Stimulated activated naive B cell treated with anti-CD40 and anti-IgM and Interleukin-4, amounts not matched to agents 10 μg/mL and 1 μg/mL and 100 μg/mL, for 72 hours (primary cell): Measurements from ENCODE around the gene PPIL6.

Experiments used
- ATAC-seq, 2 donors: fragments of 150-1000 bp; cut with Tn5 transposase; replicated peaks; 2 replicates each; pipeline ENCODE4 v1.10.0; 2021; ENCODE audit warnings: moderate library complexity in 1 of 2
- DNase-seq: peaks from one replicate; pipeline ENCODE4 v3.0.0; 2021
- H3K27ac Mint-ChIP-seq: one replicate; pipeline ENCODE4 v1.8.0; 2022; ENCODE audit warnings: mild to moderate bottlenecking, mixed read lengths
- H3K27me3 Mint-ChIP-seq, 2 donors: one replicate each; pipeline ENCODE4 v1.8.0; 2022; ENCODE audit warnings: mixed read lengths in 2 of 2
- H3K36me3 Mint-ChIP-seq, 2 donors: one replicate each; pipeline ENCODE4 v1.8.0; 2022; ENCODE audit warnings: mixed read lengths in 2 of 2, mild to moderate bottlenecking in 1 of 2
- H3K4me1 Mint-ChIP-seq, 2 donors: one replicate each; pipeline ENCODE4 v1.8.0; 2022; ENCODE audit warnings: mixed read lengths in 2 of 2, mild to moderate bottlenecking in 1 of 2
- H3K4me3 Mint-ChIP-seq, 2 donors: one replicate each; pipeline ENCODE4 v1.8.0; 2022; ENCODE audit warnings: mild to moderate bottlenecking in 2 of 2, mixed read lengths in 2 of 2, moderate library complexity in 1 of 2
- H3K9me3 Mint-ChIP-seq, 2 donors: one replicate each; pipeline ENCODE4 v1.8.0; 2022; ENCODE audit warnings: mixed read lengths in 2 of 2, mild to moderate bottlenecking in 1 of 2

Gene PPIL6

GRCh38 chr6:109449064-109449794 lies 8.8 kb upstream of the PPIL6 start:
- Mint-ChIP-seq H3K4me1 (peaks cover 58 to 85% of the 10 kb centered on the region in 2 donors), H3K27ac (peak overlapping the region; percentile 89), H3K9me3 (no peaks in the 10 kb centered on the region), H3K4me3 (peak overlapping the region; percentile 69 to 70), H3K36me3 (peaks cover 49 to 75% of the 10 kb centered on the region in 2 donors), H3K27me3 (no peaks in the 10 kb centered on the region)
- no peak for DNase-seq
- ATAC-seq: no peak

GRCh38 chr6:109448615-109449014 lies 8.2 kb upstream of the PPIL6 start:
- H3K4me1 Mint-ChIP-seq: peaks cover 56 to 82% of the 10 kb centered on the region in 2 donors
- no peak for DNase-seq
- no peaks in the 10 kb centered on the region for H3K9me3 Mint-ChIP-seq
- peaks cover 45 to 70% of the 10 kb centered on the region in 2 donors for H3K36me3 Mint-ChIP-seq
- H3K27me3 Mint-ChIP-seq: no peaks in the 10 kb centered on the region
- peak overlapping the region in 1 of 2 donors; percentile 47 for H3K4me3 Mint-ChIP-seq
- no peak for ATAC-seq
- peak overlapping the region; percentile 89 for H3K27ac Mint-ChIP-seq

GRCh38 chr6:109447878-109448555 lies 7.6 kb upstream of the PPIL6 start:
- no peak for DNase-seq
- H3K27me3 Mint-ChIP-seq: no peaks in the 10 kb centered on the region
- H3K9me3 Mint-ChIP-seq: no peaks in the 10 kb centered on the region
- H3K27ac Mint-ChIP-seq: peak overlapping the region; percentile 89
- peak; percentile 26 to 44 for ATAC-seq
- peaks cover 49 to 74% of the 10 kb centered on the region in 2 donors for H3K36me3 Mint-ChIP-seq
- H3K4me3 Mint-ChIP-seq: no peak overlapping the region
- peaks cover 59 to 82% of the 10 kb centered on the region in 2 donors for H3K4me1 Mint-ChIP-seq

- Mint-ChIP-seq H3K36me3 (peaks cover 50 to 75% of the 10 kb centered on the region in 2 donors), H3K27me3 (no peaks in the 10 kb centered on the region), H3K9me3 (no peaks in the 10 kb centered on the region), H3K27ac (peak overlapping the region; percentile 76), H3K4me1 (peaks cover 64 to 84% of the 10 kb centered on the region in 2 donors), H3K4me3 (no peak overlapping the region)
- ATAC-seq (no peak), DNase-seq (no peak)
These were observed 6.7 kb upstream of the PPIL6 start for GRCh38 chr6:109447087-109447486.

DNA sequence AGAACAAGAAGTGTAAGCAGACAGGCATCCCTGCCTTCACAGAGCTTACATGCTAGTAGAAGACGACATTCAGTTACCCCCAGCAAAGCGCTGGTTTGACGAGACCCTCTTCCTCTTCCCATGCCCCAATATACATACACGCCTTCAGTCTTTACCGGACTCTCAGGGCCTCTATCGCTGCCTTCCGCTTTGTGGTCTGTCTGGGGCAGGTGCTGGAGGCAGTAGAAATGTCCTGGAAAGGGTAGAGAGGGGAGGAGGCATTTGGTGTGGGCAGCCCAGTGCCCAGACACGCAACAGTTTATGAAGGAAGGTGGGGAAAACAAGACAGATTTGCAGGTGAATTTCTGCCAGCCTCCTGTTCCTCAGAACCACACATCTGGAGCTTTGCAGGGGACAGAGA lies 6.1 kb upstream of the PPIL6 start:
- H3K9me3 Mint-ChIP-seq: no peaks in the 10 kb centered on the region
- no peak overlapping the region for H3K4me3 Mint-ChIP-seq
- H3K27ac Mint-ChIP-seq: peak overlapping the region; percentile 82
- peaks cover 63 to 84% of the 10 kb centered on the region in 2 donors for H3K4me1 Mint-ChIP-seq
- ATAC-seq (no peak), DNase-seq (no peak)
- H3K36me3 Mint-ChIP-seq: peaks cover 48 to 74% of the 10 kb centered on the region in 2 donors
- no peaks in the 10 kb centered on the region for H3K27me3 Mint-ChIP-seq

- Mint-ChIP-seq H3K36me3 (peaks cover 46 to 77% of the 10 kb centered on the region in 2 donors), H3K4me3 (no peak overlapping the region), H3K9me3 (no peaks in the 10 kb centered on the region)
These were observed 5.6 kb upstream of the PPIL6 start for GRCh38 chr6:109446072-109446471.

GRCh38 chr6:109445382-109445781 lies 5.0 kb upstream of the PPIL6 start:
- no peak for ATAC-seq
- H3K36me3 Mint-ChIP-seq: peaks cover 46 to 72% of the 10 kb centered on the region in 2 donors
- peaks cover 64 to 80% of the 10 kb centered on the region in 2 donors for H3K4me1 Mint-ChIP-seq
- no peaks in the 10 kb centered on the region for H3K27me3 Mint-ChIP-seq
- DNase-seq: no peak
- no peak overlapping the region for H3K4me3 Mint-ChIP-seq
- no peaks in the 10 kb centered on the region for H3K9me3 Mint-ChIP-seq
- peak overlapping the region; percentile 89 for H3K27ac Mint-ChIP-seq

More at GRCh38 chr6:109446072-109446471, 5.6 kb upstream of the PPIL6 start:
- Mint-ChIP-seq H3K4me1 (peaks cover 68 to 87% of the 10 kb centered on the region in 2 donors), H3K27me3 (no peaks in the 10 kb centered on the region), H3K27ac (peak overlapping the region; percentile 82)
- DNase-seq (no peak), ATAC-seq (no peak)

DNA sequence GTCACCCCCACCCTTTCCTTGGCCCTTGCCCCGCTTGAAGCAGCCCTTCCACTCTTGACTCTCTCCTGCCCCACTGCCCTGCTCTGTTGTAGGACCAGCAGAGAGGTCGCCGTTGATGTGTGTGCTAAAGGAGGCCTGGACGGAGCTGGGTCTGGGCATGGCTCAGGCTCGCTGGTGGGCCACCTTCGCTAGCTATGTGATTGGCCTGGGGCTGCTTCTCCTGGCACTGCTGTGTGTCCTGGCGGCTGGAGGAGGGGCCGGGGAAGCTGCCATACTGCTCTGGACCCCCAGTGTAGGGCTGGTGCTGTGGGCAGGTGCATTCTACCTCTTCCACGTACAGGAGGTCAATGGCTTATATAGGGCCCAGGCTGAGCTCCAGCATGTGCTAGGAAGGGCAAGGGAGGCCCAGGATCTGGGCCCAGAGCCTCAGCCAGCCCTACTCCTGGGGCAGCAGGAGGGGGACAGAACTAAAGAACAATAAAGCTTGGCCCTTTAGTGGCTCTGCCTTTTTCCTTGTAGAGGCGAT lies 3.1 kb upstream of the PPIL6 start:
- Mint-ChIP-seq H3K4me3 (peak overlapping the region in 1 of 2 donors; percentile 57), H3K27me3 (no peaks in the 10 kb centered on the region), H3K9me3 (no peaks in the 10 kb centered on the region), H3K27ac (peak overlapping the region; percentile 77), H3K4me1 (peaks cover 53 to 61% of the 10 kb centered on the region in 2 donors), H3K36me3 (peaks cover 37 to 58% of the 10 kb centered on the region in 2 donors)
- no peak for DNase-seq
- no peak for ATAC-seq

DNA sequence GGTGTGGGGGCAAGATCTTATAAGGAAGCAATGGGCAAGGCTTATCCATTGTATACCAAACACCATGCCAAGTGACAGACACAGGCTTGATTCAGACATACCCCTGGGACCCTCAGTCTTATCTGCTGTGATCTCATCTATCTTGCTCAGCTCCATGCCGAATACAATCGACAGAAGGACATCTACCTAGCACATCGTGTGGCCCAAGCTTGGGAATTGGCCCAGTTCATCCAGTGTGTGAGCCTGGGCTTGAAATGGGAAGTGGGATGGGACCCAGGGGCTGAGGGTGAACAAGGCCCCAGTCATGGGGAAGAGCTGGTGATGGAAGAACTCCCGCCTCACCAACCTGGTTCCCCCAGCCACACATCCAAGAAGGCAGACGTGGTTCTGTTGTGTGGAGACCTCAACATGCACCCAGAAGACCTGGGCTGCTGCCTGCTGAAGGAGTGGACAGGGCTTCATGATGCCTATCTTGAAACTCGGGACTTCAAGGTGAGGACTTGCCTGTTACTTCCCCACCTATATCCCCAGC lies 2.0 kb upstream of the PPIL6 start:
- H3K9me3 Mint-ChIP-seq: no peaks in the 10 kb centered on the region
- H3K4me1 Mint-ChIP-seq: peaks cover 43 to 52% of the 10 kb centered on the region in 2 donors
- ATAC-seq (no peak), DNase-seq (no peak)
- peaks cover 28 to 48% of the 10 kb centered on the region in 2 donors for H3K36me3 Mint-ChIP-seq
- H3K27ac Mint-ChIP-seq: peak overlapping the region; percentile 99
- peak overlapping the region; percentile 96 to 99 for H3K4me3 Mint-ChIP-seq
- no peaks in the 10 kb centered on the region for H3K27me3 Mint-ChIP-seq

- DNase-seq (no peak), ATAC-seq (peak; percentile 25 to 34)
- H3K4me3 Mint-ChIP-seq: peak overlapping the region; percentile 96 to 99
- H3K27ac Mint-ChIP-seq: peak overlapping the region; percentile 99
- peaks cover 23 to 39% of the 10 kb centered on the region in 2 donors for H3K36me3 Mint-ChIP-seq
- H3K9me3 Mint-ChIP-seq: no peaks in the 10 kb centered on the region
- H3K4me1 Mint-ChIP-seq: peaks cover 37 to 45% of the 10 kb centered on the region in 2 donors
- no peaks in the 10 kb centered on the region for H3K27me3 Mint-ChIP-seq
These were observed 815 bp upstream of the PPIL6 start for GRCh38 chr6:109441069-109441816.

DNA sequence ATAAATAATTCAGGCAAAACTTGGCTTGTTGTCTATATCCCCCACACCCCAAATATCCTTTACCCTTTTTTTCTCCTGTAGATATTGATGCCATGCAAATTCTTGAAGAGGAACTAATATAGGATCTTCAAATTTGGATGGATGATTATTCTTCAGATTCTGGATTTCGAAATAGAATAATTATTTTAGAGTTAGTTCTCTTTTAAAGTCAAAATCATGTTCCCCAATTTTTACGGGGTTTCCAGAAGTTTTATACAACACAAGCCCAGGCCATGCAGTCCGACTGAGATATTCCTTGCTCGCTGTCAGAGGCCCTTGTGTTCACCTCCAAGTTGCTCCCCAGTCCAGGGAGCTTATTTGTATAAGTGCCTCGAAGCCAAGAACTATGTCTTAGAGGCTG lies 4.4 kb downstream of the PPIL6 start:
- no peaks in the 10 kb centered on the region for H3K9me3 Mint-ChIP-seq

GRCh38 chr6:109434456-109434855 lies 6.0 kb downstream of the PPIL6 start:
- no peak overlapping the region for H3K27ac Mint-ChIP-seq
- no peaks in the 10 kb centered on the region for H3K27me3 Mint-ChIP-seq
- ATAC-seq: no peak
- H3K36me3 Mint-ChIP-seq: peaks cover 0 to 3% of the 10 kb centered on the region in 2 donors
- H3K4me1 Mint-ChIP-seq: no peaks in the 10 kb centered on the region
- no peak overlapping the region for H3K4me3 Mint-ChIP-seq
- DNase-seq: no peak
- H3K9me3 Mint-ChIP-seq: no peaks in the 10 kb centered on the region

More for the DNA sequence above, 4.4 kb downstream of the PPIL6 start:
- Mint-ChIP-seq H3K27ac (no peak overlapping the region), H3K27me3 (no peaks in the 10 kb centered on the region), H3K36me3 (peaks cover 0 to 3% of the 10 kb centered on the region in 2 donors), H3K4me1 (peaks cover 0 to 2% of the 10 kb centered on the region in 2 donors), H3K4me3 (no peak overlapping the region)
- DNase-seq (no peak), ATAC-seq (no peak)

DNA sequence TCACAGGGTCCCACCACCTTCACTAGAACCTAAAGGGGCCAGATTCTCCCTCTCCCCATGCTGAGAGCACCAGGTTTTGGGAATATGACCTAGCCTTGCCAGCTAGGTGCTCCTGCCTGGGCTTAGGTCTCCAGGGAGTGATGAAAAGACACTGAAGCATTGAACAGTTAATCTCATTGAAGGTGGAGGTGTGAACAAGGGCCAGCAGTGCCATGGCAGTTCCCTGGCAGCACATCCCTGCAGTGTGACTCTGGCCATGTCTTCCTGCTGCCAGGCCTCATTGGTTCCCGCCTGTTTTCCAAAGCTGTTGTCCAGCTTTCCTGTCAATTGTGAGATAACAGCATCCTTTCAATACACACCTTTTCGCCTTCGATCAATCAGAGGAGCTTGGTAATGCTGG lies 10.9 kb downstream of the PPIL6 start:
- H3K27ac Mint-ChIP-seq: no peak overlapping the region
- no peaks in the 10 kb centered on the region for H3K9me3 Mint-ChIP-seq
- H3K4me1 Mint-ChIP-seq: peaks cover 1 to 5% of the 10 kb centered on the region in 2 donors
- no peak for ATAC-seq
- no peaks in the 10 kb centered on the region for H3K27me3 Mint-ChIP-seq
- H3K36me3 Mint-ChIP-seq: peaks cover 0 to 3% of the 10 kb centered on the region in 2 donors
- H3K4me3 Mint-ChIP-seq: no peak overlapping the region
- no peak for DNase-seq
